Choroid plexus epithelial cell (primary cell): ENCODE results near the gene NKAIN2.
"Not testable (repeated sequence)": the region's sequence is repeated elsewhere in the genome, so short reads cannot be mapped to it uniquely, and the experiment has no call there.

Source experiments
- DNase-seq: peaks from one replicate; pipeline ENCODE4 v3.0.0-alpha.2; 2010; ENCODE audit warnings: low read depth
- H3K4me3 ChIP-seq: 2 replicates; pipeline ENCODE4 v1.5.1; 2011; ENCODE audit warnings: low read depth, mild to moderate bottlenecking, control low read depth, low read length, moderate library complexity
- CTCF ChIP-seq: conservative IDR thresholded peaks from 2 replicates; pipeline ENCODE4 v1.5.1; 2011; ENCODE audit warnings: low read depth, mild to moderate bottlenecking, control low read depth, inconsistent platforms, low read length, moderate library complexity

NKAIN2 gene

GRCh38 chr6:124010574-124010973, 206.9 kb downstream of the NKAIN2 start:
- no peak for TF ChIP-seq CTCF
- DNase-seq, result no peak
- H3K4me3 ChIP-seq, result no peak overlapping the region

DNA sequence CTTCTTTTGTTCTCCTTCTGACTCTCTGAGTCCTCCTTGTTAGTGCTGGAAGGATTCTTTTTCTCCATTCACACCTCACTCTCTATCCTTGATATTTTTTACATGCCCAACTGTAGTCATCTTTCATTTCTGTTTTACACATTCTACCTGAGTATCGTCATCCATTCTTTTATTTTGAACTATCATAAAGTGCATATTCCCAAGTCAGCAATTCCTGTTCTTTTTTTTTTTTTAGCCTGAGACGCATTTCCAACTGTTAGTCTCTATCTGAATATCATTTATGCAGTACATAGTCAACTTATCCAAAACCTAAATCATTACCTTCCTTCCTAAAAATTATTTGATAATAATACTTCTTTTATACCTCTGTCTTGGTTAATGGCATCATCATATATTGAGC, 207.5 kb downstream of the NKAIN2 start:
- no peak for TF ChIP-seq CTCF
- DNase-seq, result no peak
- no peak overlapping the region for H3K4me3 ChIP-seq

DNA sequence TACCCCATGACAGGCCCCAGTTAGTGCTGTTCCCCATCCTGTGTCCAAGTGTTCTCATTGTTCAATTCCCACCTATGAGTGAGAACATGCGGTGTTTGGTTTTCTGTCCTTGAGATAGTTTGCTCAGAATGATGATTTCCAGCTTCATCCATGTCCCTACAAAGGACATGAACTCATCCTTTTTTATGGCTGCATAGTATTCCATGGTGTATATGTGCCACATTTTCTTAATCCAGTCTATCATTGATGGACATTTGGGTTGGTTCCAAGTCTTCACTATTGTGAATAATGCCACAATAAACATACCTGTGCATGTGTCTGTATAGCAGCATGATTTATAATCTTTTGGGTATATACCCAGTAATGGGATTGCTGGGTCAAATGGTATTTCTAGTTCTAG, 218.4 kb downstream of the NKAIN2 start:
- DNase-seq, H3K4me3 ChIP-seq: not testable (repeated sequence)

DNA sequence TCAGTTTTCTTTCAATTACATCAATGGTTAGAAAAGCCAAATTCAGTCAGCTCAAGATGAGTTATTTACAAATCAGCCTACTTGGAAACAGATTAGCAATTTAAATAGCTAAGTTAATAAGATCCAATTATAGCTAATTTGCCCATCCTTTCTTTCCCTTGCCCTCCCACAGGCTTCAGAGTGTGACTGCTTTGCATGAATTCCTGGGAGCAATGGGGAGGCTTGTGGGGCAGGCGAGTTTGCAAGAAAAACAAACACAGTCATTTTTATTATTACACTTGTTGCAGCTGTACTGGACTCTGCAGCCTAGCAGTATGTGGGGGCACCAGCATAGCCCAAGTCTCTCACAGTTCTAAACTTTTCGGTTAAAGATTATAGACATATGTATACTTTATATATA, 219.0 kb downstream of the NKAIN2 start:
- no peak for TF ChIP-seq CTCF
- DNase-seq, result no peak
- no peak overlapping the region for H3K4me3 ChIP-seq

DNA sequence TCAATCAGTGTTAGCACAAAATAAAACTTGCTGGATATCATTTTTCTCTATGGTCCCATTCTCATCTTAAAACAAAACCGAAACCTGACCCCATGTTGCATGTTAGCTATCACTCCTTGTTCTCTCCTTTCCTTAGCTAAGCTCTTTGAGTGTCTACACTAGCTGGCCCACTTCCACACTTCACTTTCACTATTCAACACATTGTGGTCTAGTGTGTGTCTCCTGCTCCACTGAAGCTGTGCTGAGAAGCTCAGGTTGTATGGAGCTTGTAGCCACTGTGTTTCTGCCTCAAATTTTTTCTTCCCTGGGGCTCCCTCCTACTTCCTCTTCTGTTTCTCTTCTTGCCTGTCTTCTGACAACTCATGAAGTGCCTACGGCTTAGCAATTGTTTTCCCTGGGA, 223.0 kb downstream of the NKAIN2 start:
- peak; percentile 12 for DNase-seq
- no peak for TF ChIP-seq CTCF
- H3K4me3 ChIP-seq, result no peak overlapping the region

DNA sequence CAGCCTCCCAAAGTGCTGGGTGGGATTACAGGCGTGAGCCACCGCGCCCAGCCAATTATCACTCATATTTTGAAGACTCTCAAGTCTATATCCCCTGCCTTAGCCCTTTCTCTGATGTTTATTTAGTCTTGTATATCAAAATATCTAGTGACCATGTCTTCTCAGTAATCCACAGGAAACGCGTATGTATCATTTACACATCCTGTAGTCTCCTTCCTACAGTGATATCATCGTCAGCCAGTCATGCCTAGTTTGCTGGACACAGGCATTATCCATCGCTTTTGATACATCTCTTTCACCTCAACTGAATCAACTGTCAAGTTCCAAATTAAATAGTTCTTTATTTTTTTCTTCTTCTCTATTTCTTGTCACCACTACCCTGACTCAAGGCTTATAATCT, 223.7 kb downstream of the NKAIN2 start:
- no peak overlapping the region for H3K4me3 ChIP-seq
- TF ChIP-seq CTCF, result no peak
- DNase-seq, result no peak

GRCh38 chr6:124028117-124028516, 224.5 kb downstream of the NKAIN2 start:
- H3K4me3 ChIP-seq, result no peak overlapping the region
- peak; percentile 50 for DNase-seq
- TF ChIP-seq CTCF, result no peak

GRCh38 chr6:124029567-124029966, 225.9 kb downstream of the NKAIN2 start:
- no peak for TF ChIP-seq CTCF
- no peak for DNase-seq
- no peak overlapping the region for H3K4me3 ChIP-seq
